Memory B cell (primary cell): ENCODE results near the gene FABP3.

Source experiments
- ATAC-seq: fragments of 150-1000 bp; cut with Tn5 transposase; 2 replicates; pipeline ENCODE4 v1.10.0; 2021; ENCODE audit warnings: low read depth, mild to moderate bottlenecking, moderate library complexity
- DNase-seq, 2 donors: peaks; one replicate each; pipeline ENCODE4 v3.0.0; 2022; ENCODE audit warnings: low spot score in 2 of 2
- H3K27ac Mint-ChIP-seq: one replicate; pipeline ENCODE4 v1.8.0; 2022; ENCODE audit warnings: mild to moderate bottlenecking, moderate library complexity, mixed read lengths
- H3K27me3 Mint-ChIP-seq: one replicate; pipeline ENCODE4 v1.8.0; 2022; ENCODE audit warnings: mixed read lengths
- H3K36me3 Mint-ChIP-seq: one replicate; pipeline ENCODE4 v1.8.0; 2022; ENCODE audit warnings: mild to moderate bottlenecking, mixed read lengths
- H3K4me1 Mint-ChIP-seq: one replicate; pipeline ENCODE4 v1.8.0; 2022; ENCODE audit warnings: mixed read lengths
- H3K4me3 Mint-ChIP-seq: one replicate; pipeline ENCODE4 v1.8.0; 2022; ENCODE audit warnings: mild to moderate bottlenecking, moderate library complexity, mixed read lengths
- H3K9me3 Mint-ChIP-seq: one replicate; pipeline ENCODE4 v1.8.0; 2022; ENCODE audit warnings: mixed read lengths

FABP3 gene

GRCh38 chr1:31344503-31344902 lies 28.4 kb downstream of the FABP3 start:
- DNase-seq (no peak), ATAC-seq (no peak)
- peaks cover 9% of the 10 kb centered on the region for H3K4me1 Mint-ChIP-seq
- no peak overlapping the region for H3K27ac Mint-ChIP-seq
- H3K27me3 Mint-ChIP-seq: no peaks in the 10 kb centered on the region
- peaks cover 18% of the 10 kb centered on the region for H3K36me3 Mint-ChIP-seq
- no peaks in the 10 kb centered on the region for H3K9me3 Mint-ChIP-seq
- H3K4me3 Mint-ChIP-seq: no peak overlapping the region

GRCh38 chr1:31336687-31337467 lies 36.0 kb downstream of the FABP3 start:
- H3K36me3 Mint-ChIP-seq: peaks cover 11% of the 10 kb centered on the region
- H3K4me1 Mint-ChIP-seq: peaks cover 7% of the 10 kb centered on the region
- DNase-seq (no peak), ATAC-seq (no peak)
- H3K27me3 Mint-ChIP-seq: no peaks in the 10 kb centered on the region
- H3K9me3 Mint-ChIP-seq: no peaks in the 10 kb centered on the region
- no peak overlapping the region for H3K27ac Mint-ChIP-seq
- no peak overlapping the region for H3K4me3 Mint-ChIP-seq

- peaks cover 7% of the 10 kb centered on the region for H3K4me1 Mint-ChIP-seq
- H3K27ac Mint-ChIP-seq: no peak overlapping the region
- ATAC-seq: no peak
Observed at GRCh38 chr1:31335007-31335406, 37.9 kb downstream of the FABP3 start.

GRCh38 chr1:31327381-31327780 lies 45.5 kb downstream of the FABP3 start:
- H3K4me3 Mint-ChIP-seq: no peak overlapping the region
- H3K9me3 Mint-ChIP-seq: no peaks in the 10 kb centered on the region
- H3K36me3 Mint-ChIP-seq: peaks cover 11% of the 10 kb centered on the region
- H3K27ac Mint-ChIP-seq: peak overlapping the region; percentile 45
- DNase-seq: no peak
- no peaks in the 10 kb centered on the region for H3K4me1 Mint-ChIP-seq
- H3K27me3 Mint-ChIP-seq: no peaks in the 10 kb centered on the region
- no peak for ATAC-seq

More at GRCh38 chr1:31335007-31335406, 37.9 kb downstream of the FABP3 start:
- Mint-ChIP-seq H3K27me3 (no peaks in the 10 kb centered on the region), H3K9me3 (no peaks in the 10 kb centered on the region), H3K36me3 (peaks cover 16% of the 10 kb centered on the region), H3K4me3 (no peak overlapping the region)
- DNase-seq: no peak

GRCh38 chr1:31326461-31326860 lies 46.4 kb downstream of the FABP3 start:
- H3K9me3 Mint-ChIP-seq: no peaks in the 10 kb centered on the region
- H3K36me3 Mint-ChIP-seq: peaks cover 9% of the 10 kb centered on the region
- H3K4me1 Mint-ChIP-seq: no peaks in the 10 kb centered on the region
- H3K27me3 Mint-ChIP-seq: no peaks in the 10 kb centered on the region
- H3K4me3 Mint-ChIP-seq: no peak overlapping the region
- H3K27ac Mint-ChIP-seq: no peak overlapping the region
- no peak for ATAC-seq
- no peak for DNase-seq

GRCh38 chr1:31324992-31325391 lies 47.9 kb downstream of the FABP3 start:
- H3K4me1 Mint-ChIP-seq: no peaks in the 10 kb centered on the region
- H3K4me3 Mint-ChIP-seq: no peak overlapping the region
- H3K27ac Mint-ChIP-seq: no peak overlapping the region
- no peak for DNase-seq
- H3K36me3 Mint-ChIP-seq: peaks cover 16% of the 10 kb centered on the region
- H3K9me3 Mint-ChIP-seq: no peaks in the 10 kb centered on the region
- no peaks in the 10 kb centered on the region for H3K27me3 Mint-ChIP-seq
- no peak for ATAC-seq

- H3K27me3 Mint-ChIP-seq: no peaks in the 10 kb centered on the region
- DNase-seq (no peak), ATAC-seq (no peak)
- H3K4me1 Mint-ChIP-seq: no peaks in the 10 kb centered on the region
- no peak overlapping the region for H3K27ac Mint-ChIP-seq
- H3K9me3 Mint-ChIP-seq: no peaks in the 10 kb centered on the region
- peaks cover 21% of the 10 kb centered on the region for H3K36me3 Mint-ChIP-seq
- no peak overlapping the region for H3K4me3 Mint-ChIP-seq
Observed at GRCh38 chr1:31324093-31324492, 48.8 kb downstream of the FABP3 start.

- no peak for ATAC-seq
- H3K27ac Mint-ChIP-seq: no peak overlapping the region
- no peaks in the 10 kb centered on the region for H3K4me1 Mint-ChIP-seq
- DNase-seq: no peak
- no peak overlapping the region for H3K4me3 Mint-ChIP-seq
- H3K36me3 Mint-ChIP-seq: peaks cover 35% of the 10 kb centered on the region
- H3K27me3 Mint-ChIP-seq: no peaks in the 10 kb centered on the region
- H3K9me3 Mint-ChIP-seq: no peaks in the 10 kb centered on the region
Observed at GRCh38 chr1:31318146-31318545, 54.7 kb downstream of the FABP3 start.

GRCh38 chr1:31315902-31316301 lies 57.0 kb downstream of the FABP3 start:
- H3K36me3 Mint-ChIP-seq: peaks cover 38% of the 10 kb centered on the region
- no peak overlapping the region for H3K4me3 Mint-ChIP-seq
- DNase-seq: no peak

More at GRCh38 chr1:31315902-31316301, 57.0 kb downstream of the FABP3 start:
- Mint-ChIP-seq H3K4me1 (no peaks in the 10 kb centered on the region), H3K27me3 (no peaks in the 10 kb centered on the region), H3K27ac (no peak overlapping the region), H3K9me3 (peaks cover 1% of the 10 kb centered on the region)
- no peak for ATAC-seq
